Sigmoid colon (tissue), 4 donors: ENCODE measurements around the gene PDGFD.

Source experiments
- EP300 ChIP-seq, 4 donors: sonication (generic); formaldehyde crosslinking; IDR thresholded peaks; one replicate each; pipeline ENCODE4 v1.6.1; 2017; ENCODE audit warnings: antibody characterized with exemption in 4 of 4
- POLR2A ChIP-seq, 2 donors: fragments of 450-650 bp; IDR thresholded peaks; one replicate each; pipeline ENCODE4 v1.6.1; 2016; ENCODE audit warnings: antibody characterized with exemption in 2 of 2, mild to moderate bottlenecking in 2 of 2, moderate library complexity in 2 of 2
- TF ChIP-seq, protein P1 (sequence below), 4 experiments: fragments of 450-650 bp in 3 of 4; fragments of 200-600 bp in 1 of 4; IDR thresholded peaks; one replicate each; pipeline ENCODE4 v1.5.1; 2016 to 2019; ENCODE audit warnings: antibody characterized with exemption in 4 of 4, mild to moderate bottlenecking in 3 of 4, moderate library complexity in 2 of 4

DNA sequence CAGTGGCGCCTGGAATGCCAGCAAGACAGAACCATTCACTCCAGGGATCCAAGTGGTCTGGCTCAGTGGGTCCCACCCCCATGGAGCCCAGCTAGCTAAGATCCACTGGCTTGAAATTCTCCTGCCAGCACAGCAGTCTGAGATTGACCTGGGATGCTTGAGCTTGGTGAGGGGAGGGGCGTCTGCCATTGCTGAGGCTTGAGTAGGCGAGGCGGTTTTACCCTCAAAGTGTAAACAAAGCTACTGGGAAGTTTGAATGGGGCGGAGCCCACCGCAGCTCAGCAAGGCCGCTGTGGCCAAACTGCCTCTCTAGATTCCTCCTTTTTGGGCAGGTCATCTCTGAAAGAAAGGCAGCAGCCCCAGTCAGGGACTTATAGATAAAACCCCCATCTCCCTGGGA is 253.2 kb downstream of the PDGFD start:
- TF ChIP-seq POLR2A (IDR thresholded peaks at IDR 0.05) (no peak), EP300 (IDR thresholded peaks at IDR 0.05) (no peak)
- TF ChIP-seq, protein P1, sequence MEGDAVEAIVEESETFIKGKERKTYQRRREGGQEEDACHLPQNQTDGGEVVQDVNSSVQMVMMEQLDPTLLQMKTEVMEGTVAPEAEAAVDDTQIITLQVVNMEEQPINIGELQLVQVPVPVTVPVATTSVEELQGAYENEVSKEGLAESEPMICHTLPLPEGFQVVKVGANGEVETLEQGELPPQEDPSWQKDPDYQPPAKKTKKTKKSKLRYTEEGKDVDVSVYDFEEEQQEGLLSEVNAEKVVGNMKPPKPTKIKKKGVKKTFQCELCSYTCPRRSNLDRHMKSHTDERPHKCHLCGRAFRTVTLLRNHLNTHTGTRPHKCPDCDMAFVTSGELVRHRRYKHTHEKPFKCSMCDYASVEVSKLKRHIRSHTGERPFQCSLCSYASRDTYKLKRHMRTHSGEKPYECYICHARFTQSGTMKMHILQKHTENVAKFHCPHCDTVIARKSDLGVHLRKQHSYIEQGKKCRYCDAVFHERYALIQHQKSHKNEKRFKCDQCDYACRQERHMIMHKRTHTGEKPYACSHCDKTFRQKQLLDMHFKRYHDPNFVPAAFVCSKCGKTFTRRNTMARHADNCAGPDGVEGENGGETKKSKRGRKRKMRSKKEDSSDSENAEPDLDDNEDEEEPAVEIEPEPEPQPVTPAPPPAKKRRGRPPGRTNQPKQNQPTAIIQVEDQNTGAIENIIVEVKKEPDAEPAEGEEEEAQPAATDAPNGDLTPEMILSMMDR (IDR thresholded peaks at IDR 0.05), result no peak
